Right ventricle myocardium inferior (tissue), 1 donor: ENCODE results near the gene MAD1L1. TPM values are rescaled to one million over a fixed set of nuclear protein-coding genes. Genes with fewer than 3 reads are reported as not detected.
"Not testable (repeated sequence)": the region's sequence is repeated elsewhere in the genome, so short reads cannot be mapped to it uniquely, and the experiment has no call there.

Source experiments
- ATAC-seq: fragments of 200-7000 bp; cut with Tn5 transposase; one replicate; pipeline ENCODE4 v1.9.1; 2020; ENCODE audit warnings: mild to moderate bottlenecking, moderate library complexity
- DNase-seq: peaks from one replicate; pipeline ENCODE4 v3.0.0; 2021; ENCODE audit errors: missing footprints
- intact Hi-C: fragments of 100-400 bp; cut with DNase I; formaldehyde crosslinking; loops from one replicate; pipeline ENCODE4 v1.11.0; 2022
- total RNA-seq: library from RNA; stranded (reverse); fragmentation: NEBNext Ultra II Directional; extraction: Animal tissue kit (Norgen Biotek cat#: 25700); gene quantifications from one replicate; pipeline ENCODE4 v1.2.1, GENCODE V29; 2021
- donor health status: DM: no; HTN: yes; CAD: no; lungs with severe emphysema.

MAD1L1 gene
- total RNA-seq, 1 donor from 2014 or later, result 19.1 TPM

DNA sequence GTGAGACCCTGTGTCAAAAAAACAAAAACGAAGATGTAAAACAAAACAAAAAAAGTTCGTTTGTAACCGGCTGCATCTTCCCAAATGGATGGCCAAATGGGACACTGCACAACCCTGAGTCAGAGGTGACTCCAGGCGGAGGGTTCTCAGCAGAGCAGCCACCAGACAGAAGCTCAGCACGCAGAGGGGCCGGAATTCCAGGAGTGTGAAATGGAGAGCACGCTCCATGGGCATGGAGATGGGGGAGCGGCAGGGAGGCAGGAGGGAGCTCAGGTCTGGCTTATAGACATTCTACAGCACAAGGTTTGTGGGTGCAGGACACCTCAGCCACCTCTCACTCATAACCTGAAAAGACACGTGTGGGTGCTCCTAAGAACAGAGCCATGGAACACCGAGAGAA is 227.0 kb downstream of the MAD1L1 start:
- intact Hi-C loops, result loop anchor here (5.0 kb wide), 1 partner anchor 38 kb away; no protein-coding TSS in a partner anchor
- peak; percentile 16 for DNase-seq
- no peak for ATAC-seq

DNA sequence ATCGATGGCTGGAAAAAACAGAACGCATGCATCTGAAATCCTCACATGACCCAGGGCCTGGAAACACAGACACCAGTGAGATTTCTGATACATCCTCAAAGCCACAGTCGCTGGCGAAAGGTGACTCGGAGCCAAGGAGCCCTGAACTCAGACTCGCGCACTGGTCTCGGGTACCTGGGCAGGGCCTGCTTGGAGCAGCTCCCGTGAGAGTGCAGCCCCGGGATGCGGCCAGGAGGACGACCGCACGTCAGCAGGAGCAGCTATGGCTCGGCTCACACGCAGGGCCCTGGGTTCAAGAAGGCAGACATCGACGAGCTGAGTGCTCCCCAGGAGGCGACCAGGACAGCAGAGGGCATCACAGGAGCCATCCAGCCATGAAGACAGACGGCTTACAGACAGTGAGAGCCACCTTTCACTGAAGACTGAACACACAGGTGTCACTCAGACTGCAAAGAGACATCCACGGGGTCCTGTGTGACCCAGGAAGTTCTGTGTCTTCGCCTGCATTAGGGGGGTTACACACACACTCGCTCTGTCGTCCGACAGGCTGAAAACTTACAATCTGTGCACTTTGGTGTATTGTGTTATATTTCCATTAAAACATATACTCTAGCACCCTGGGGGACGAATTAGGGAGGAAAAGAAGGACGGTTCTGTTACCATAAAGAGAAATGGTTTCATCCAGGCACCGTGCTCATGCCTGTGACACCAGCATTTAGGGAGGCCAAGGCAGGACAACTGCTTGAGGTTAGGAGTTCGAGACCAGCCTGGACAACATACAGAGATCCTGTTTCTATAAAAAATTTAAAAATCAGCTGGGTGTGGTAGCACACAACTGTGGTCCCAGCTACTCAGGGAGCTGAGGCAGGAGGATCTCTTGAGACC is 227.7 kb downstream of the MAD1L1 start:
- no peak for ATAC-seq
- DNase-seq, result peak; percentile 67
- intact Hi-C loops, result loop anchor here (5.0 kb wide), 1 partner anchor 38 kb away; no protein-coding TSS in a partner anchor

DNA sequence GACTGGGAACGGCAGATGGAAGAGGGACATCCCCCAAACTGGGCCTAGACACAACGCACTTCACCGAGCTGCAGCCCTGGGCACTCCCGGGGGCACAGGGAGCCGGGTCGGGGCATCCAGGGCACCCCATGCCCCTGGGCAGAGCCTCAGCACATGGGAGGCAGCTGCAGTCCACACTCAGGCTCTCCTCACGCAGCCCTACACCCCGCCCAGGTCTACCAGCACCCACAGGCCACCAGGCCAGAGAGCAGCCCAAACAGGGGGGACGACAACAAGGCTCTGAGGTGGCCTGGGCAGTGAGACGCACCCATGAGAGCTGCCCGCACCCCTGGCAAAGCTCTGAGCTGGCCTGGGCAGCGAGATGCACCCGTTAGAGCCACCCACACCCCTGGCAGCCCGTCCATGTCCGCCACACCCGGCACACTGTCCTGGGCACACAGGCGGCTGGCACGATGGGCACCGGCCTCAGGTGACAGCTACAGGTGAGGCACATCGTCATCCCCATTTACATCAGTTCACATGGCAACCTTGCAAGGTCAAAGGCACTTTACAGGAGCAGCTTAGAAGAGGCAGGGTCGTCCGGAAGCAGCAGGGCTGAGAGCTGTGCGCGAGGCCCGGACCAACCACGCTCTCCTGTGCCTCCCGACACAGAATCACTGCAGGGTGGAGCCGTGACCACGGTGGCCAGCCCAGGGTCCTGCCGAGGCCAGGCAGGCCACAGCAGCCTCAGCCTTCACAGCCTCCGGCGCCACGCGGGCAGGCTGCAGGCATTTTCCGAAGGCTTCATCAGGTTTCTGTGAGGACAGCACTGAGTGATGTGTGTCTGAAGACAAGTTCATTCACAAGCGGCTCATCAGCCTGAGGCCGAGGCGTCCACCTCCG is 228.6 kb downstream of the MAD1L1 start:
- ATAC-seq (no peak), DNase-seq (peak; percentile 60)
- intact Hi-C loops, result no loop called here

DNA sequence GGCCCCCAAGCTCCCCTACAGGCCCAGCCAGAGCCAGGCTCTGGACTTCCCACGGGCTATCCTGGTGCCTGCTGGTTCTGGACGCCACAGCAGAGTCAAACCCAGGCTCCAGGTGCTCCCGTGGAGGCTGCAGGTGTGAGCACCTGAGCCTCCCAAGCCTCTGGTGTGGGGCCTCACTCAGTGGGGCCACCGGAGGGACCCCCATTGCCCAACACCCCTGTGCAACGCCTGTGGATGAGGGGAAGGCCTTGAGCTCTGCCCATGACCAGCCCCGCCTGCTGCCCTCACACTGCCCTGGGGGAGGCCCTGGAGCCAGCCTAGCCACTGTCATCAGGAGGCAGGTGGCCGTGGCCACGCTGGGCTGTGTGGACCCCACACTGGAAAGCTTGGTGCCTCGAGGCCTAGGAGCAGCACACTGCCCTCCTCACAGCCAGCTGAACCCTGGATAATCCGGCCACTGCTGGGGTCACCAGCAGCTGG is 229.3 kb downstream of the MAD1L1 start:
- intact Hi-C loops, result no loop called here
- DNase-seq, result peak; percentile 55
- no peak for ATAC-seq

DNA sequence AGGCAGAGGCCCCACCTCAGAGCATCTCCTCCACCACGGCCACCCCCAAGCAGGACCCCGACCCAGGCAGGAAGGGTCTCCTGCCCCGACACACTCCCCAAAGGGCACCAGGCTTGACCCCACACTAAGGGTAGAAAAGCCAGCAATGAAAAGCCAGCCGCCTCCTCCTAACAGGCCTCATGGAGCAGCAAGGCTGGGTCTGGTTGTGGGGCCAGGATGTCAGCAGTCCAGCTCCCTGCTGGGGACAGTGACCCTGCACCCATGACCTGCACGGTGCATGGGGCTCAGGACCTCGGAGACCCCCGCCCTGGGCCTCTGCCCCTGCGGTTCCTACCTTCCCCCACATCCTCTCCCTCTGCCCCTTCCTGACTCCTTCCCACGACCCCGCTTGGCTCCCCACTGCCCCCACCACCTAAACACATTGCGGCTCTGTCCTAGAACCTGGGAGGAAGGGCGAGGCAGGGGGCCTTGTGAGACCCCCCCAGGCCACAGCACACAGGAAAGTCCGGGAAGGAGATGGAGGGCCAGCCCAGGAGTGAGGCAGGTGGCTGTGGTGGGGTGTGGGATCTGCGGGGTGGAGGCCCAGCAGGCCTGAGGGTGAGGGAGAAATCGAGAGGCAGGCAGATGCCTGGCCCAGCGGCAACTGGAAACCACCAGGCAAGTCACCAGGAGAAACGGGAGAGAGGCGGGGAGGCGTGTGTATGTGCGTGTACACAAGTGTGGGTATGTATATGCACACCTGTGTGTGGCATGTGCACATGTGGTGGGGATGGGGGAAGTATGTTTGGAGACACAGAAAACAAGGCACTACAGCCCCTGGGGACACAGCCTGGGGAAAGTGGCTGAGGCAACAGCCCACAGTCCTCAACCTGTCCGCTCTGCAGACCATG is 229.9 kb downstream of the MAD1L1 start:
- ATAC-seq, result no peak
- intact Hi-C loops, result no loop called here

DNA sequence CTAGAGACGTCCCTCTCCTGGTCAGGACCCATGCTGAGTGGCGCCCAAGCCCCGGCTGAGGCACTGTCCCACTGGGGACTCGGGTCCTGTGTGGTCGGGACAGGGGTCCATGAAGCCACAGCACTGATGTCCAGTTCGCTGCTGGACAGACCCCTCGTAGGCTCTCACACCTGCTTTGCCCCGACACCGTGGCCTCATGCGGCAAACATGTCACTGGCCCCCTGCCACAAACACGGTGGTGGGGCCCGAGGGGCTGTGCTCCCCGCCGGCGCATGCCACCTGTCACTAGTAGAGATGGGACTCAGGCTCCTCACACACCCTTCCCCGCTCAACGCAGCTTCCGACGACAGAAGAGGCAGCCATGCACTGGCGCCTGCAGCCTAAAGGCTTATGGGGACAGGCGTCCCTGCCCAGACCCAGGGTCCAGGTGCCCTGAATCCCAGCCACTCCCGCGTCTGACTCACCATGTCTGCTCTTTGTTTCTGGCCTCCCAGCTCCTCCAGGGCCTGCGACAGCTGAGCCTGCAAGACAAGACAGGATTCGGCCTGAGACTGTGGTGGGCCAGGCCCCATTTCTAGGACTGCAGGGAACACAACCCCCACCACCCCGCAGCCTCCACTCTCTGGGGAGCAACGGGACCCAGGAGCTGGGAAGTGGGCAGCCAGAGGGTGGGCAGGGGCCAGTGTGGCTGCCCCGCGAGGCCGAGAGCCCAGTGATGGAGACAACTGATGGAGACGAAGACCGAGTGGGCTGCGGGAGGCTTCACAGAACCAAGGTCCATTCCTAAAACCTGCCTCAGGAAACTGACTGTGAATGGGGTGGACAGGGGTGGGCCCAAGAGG is 230.9 kb downstream of the MAD1L1 start:
- peak; percentile 50 for DNase-seq
- no peak for ATAC-seq
- intact Hi-C loops, result no loop called here

More for the DNA sequence above, 229.9 kb downstream of the MAD1L1 start:
- DNase-seq, result peak; percentile 33

DNA sequence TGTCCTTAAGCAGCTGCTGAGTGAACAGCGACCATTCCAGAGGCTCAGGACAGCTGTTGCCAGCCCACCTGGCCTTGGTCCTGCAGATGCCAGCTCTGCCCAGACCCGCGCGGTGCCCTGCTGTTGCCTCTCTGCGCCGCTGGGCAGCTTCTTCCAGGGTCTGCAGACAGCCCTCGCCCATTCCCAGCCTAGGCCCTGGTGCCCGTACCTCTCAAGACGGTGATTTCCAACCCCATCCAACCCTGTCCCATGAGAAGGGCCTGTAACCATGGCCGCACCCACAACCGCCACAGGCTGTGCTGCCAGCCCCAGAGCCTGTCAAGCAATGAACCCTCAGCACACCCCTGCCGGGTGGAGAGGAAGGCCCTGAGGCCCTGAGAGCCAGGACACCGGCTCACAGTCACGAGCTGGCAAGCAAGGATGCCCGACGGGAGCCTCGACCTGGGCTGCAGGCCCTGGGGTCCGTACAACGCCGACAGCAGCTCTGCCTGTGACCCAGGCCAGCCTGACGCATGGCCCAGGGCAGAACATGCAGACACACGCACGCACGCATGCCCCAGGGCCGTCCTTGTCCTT is 231.9 kb downstream of the MAD1L1 start:
- ATAC-seq (no peak), DNase-seq (peak; percentile 60)
- intact Hi-C loops, result no loop called here

DNA sequence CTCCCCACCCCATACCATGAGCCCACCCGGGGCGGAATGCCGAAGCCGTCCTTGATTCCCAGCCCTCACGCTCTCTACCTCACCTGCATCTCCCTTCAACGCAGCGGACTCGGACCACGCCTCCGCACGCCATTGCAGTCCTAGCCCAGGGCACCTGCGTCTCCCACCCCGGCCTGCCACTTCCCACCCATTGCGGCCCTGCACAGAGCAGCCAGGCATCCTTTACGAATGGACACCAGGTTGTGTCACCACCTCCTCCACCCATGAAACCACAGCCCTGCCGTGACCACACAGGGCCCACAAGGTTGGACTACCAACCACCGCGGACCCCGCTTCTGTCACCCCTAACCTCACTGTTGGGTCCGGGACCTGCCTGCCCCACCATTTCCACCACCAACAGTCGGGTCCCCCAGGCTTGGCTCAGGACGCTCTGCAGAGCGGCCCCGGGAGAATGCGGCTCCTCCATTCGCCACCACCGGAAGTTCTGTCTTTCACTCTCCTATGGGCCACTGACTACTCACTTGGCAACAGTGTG is 232.5 kb downstream of the MAD1L1 start:
- intact Hi-C loops, result no loop called here
- ATAC-seq (no peak), DNase-seq (peak; percentile 15)

DNA sequence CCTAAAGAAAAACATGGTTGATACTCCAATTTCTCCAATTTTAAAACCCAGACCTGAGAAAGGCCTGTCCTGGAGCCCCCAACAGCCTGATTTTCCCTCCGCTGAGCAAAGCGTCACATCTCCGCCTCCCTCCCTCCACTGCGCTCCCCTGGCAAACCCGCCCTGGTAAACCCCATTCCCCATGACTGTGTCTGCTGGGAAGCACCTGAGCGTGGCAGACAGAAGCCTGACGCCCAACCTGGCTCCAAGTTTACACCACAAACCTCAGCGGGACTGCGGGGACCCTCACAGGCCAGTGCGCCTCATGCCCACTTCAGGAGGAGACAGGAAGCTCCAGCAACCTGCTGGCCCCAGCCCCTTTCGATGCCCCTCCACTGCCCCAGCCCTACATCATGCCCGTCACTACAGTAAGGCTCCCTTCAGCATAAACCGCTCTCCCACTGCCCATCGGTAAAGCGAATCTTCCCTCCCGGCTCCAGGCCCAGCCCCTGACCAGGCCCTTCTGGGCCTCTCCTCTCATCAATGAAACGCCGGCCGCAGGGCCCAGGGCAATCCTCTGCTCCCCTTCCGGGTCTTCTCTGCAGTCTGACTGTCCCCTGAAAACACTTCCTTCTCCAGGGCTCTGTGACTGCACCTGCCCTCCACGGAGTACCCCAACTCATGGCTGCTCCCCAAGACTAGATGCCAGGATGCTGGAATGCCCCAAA is 233.3 kb downstream of the MAD1L1 start:
- intact Hi-C loops, result no loop called here
- DNase-seq (peak; percentile 32), ATAC-seq (no peak)

DNA sequence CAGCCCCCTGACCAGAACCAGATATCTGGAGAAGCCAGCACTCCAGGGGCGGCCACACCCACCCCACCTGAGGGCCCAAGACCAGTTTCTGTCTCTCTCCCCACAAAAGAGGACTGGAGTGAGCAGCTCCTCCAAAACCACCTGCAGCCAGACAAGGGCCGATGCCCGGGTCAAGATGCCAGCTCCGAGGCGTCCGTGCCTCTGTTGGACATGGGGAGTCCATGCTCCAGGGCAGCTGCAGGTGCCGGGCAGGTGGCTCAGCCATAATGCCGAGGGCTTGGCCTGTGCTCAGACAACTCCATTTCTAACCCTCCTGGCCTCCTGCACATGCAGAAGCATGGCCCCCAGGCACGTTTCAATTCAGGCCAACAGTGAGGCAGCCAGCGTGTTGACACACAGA is 234.6 kb downstream of the MAD1L1 start:
- no peak for ATAC-seq
- intact Hi-C loops, result no loop called here
- peak; percentile 56 for DNase-seq

DNA sequence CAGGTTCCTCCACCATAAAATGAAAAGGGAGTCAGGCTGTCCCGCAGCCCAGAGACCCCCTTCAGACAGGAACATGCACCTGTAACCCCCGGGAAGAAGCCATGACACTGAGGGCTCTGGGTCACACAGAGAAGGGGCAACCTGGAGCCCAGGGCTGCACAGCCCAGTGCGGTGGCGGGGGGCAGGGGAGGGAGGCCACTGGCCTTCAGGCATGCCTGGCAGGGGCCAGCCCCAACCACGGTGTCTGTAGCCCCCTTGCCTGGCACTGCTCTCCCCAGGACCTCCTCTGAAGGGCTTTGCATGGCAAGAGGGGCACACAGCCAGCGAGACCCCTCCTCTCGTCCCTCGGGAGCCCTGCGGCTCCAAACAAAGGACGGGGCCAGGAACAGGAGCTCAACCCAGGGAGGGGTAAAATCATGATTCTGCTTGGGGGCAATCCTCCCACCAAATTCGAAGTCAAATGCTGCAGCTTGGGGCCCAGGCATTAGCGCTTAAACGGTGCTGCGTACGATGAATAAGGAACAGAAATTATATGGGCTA is 235.1 kb downstream of the MAD1L1 start:
- ATAC-seq (no peak), DNase-seq (peak; percentile 17)
- intact Hi-C loops, result no loop called here

DNA sequence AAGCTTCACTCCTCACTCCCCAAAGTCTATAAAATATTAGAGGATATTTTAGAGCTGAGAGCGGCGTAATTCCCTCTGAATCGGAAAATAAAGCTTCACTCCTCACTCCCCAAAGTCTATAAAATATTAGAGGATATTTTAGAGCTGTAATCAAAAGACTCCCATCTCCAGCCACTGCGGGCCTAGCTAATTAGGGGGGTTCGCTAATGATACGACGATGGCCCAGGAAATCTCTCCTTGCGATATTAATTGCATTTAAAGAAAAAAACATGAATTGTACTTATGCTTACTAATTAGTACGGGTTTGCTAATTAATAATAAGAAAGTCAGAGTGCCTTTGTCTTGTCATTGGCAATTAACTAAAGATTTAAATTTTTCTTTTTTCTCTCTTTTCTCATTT is 235.9 kb downstream of the MAD1L1 start:
- DNase-seq (peak; percentile 0), ATAC-seq (no peak)
- intact Hi-C loops, result no loop called here

DNA sequence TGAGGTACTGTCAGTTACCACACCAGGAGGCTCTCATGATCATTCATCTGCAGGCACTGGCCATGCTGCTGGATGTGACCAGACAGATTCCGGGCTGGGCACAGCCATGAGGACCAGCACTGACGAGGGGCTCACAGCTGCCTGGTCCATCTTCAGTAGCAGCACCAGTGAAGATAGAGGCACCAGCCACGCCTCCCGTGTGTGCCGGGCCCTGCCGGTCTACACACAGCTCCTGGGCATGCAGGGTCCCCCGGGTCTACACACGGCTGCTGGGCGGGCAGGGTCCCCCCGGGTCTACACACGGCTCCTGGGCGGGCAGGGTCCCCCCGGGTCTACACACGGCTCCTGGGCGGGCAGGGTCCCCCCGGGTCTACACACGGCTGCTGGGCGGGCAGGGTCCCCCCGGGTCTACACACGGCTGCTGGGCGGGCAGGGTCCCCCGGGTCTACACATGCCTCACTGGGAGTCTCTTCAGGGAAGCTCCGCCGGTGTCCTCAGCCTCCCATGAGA is 236.8 kb downstream of the MAD1L1 start:
- intact Hi-C loops, ATAC-seq: not testable (repeated sequence)
- DNase-seq, result peak; percentile 49

DNA sequence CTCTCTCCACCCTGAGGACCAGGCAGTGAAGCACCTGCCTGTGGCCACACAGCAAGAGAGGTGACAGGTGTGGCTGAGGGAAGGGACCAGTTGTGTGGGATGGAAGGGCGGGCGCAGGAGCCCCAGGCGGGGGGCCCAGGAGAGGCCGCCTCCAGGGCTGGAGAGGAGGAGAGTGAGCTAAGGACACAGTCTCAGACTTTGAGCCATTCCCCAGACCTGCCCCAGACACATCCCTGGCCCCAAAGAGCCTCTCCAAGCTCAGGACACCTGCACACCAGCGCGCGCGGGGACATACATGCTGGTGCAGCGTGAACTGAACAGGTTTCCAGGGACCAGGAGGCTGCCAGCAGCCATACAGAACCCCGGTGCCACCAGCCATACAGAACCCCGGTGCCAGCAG is 237.3 kb downstream of the MAD1L1 start:
- no peak for ATAC-seq

DNA sequence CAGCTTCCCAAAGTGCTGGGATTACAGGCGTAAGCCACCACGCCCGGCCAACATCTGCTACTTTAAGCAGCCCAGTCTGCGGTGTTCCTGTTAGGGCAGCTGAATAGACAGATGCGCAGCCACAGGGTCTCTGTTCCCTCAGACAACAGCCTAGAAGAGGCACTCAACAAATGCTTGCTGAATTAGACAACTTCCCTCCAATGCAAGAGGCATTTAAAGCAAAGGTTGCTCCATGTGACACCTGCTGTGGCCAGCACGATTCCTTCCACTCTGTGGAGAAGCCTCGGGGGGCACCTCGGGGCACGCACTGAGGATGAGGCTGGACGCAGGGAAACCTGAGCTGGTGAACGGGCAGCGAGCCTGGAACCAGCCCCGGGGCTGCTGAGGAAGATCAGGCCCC is 237.8 kb downstream of the MAD1L1 start:
- ATAC-seq (no peak), DNase-seq (no peak)
- intact Hi-C loops, result no loop called here

More for the DNA sequence above, 237.3 kb downstream of the MAD1L1 start:
- DNase-seq, result no peak
- intact Hi-C loops, result no loop called here
